Calu3 (cell line): ENCODE results near the gene CNPY3. TPM values are rescaled to one million over a fixed set of nuclear protein-coding genes. Genes with fewer than 3 reads are reported as not detected.

Experiments
- BruUV-seq: library from RNA; stranded (reverse); fragments of 400-500 nt; replicated peaks from 2 replicates; lab custom pipeline; 2021; lab: Mats Ljungman, UMichigan
- CTCF ChIA-PET: fragments of 300-600 bp; sonication (Branson Sonifier 250); formaldehyde crosslinking; loops from one replicate; lab custom pipeline; 2022; ENCODE audit warnings: antibody characterized with exemption; lab: Charles Lee
- DNase-seq: peaks from one replicate; pipeline ENCODE4 v3.0.0; 2022
- H3K27ac Mint-ChIP-seq: one replicate; pipeline ENCODE4 v1.8.0; 2022; ENCODE audit warnings: mixed read lengths; ENCODE audit not compliant: unreplicated experiment
- H3K27me3 Mint-ChIP-seq: one replicate; pipeline ENCODE4 v1.8.0; 2022; ENCODE audit warnings: mixed read lengths; ENCODE audit not compliant: unreplicated experiment
- H3K36me3 Mint-ChIP-seq: one replicate; pipeline ENCODE4 v1.8.0; 2022; ENCODE audit warnings: mild to moderate bottlenecking, moderate library complexity, mixed read lengths; ENCODE audit not compliant: insufficient read depth, unreplicated experiment
- H3K4me1 Mint-ChIP-seq: one replicate; pipeline ENCODE4 v1.8.0; 2022; ENCODE audit warnings: mild to moderate bottlenecking, low read depth, mixed read lengths; ENCODE audit not compliant: unreplicated experiment
- H3K4me3 Mint-ChIP-seq: one replicate; pipeline ENCODE4 v1.8.0; 2022; ENCODE audit warnings: mild to moderate bottlenecking, low read depth, moderate library complexity, mixed read lengths; ENCODE audit not compliant: unreplicated experiment
- H3K9me3 Mint-ChIP-seq: one replicate; pipeline ENCODE4 v1.8.0; 2022; ENCODE audit warnings: low read depth, mixed read lengths; ENCODE audit not compliant: unreplicated experiment
- CTCF ChIP-seq: fragments of 200-600 bp; IDR thresholded peaks from one replicate; pipeline ENCODE4 v1.8.0; 2022; ENCODE audit warnings: antibody characterized with exemption; ENCODE audit not compliant: unreplicated experiment
- intact Hi-C: fragments of 100-400 bp; cut with micrococcal nuclease; formaldehyde crosslinking; loops from one replicate; pipeline ENCODE4 v1.10.0; 2022; ENCODE audit not compliant: unreplicated experiment
- total RNA-seq: library from RNA; stranded (reverse); gene quantifications from 2 replicates; pipeline ENCODE4 v1.2.3, GENCODE V29; 2022

CNPY3 gene
- total RNA-seq, 1 experiment from 2014 or later: 60.7 TPM

- TF ChIP-seq CTCF: no peak
- Mint-ChIP-seq H3K27me3 (no peaks in the 10 kb centered on the region), H3K36me3 (peaks cover 21% of the 10 kb centered on the region), H3K4me3 (no peak overlapping the region), H3K4me1 (peaks cover 18% of the 10 kb centered on the region), H3K9me3 (no peaks in the 10 kb centered on the region), H3K27ac (no peak overlapping the region)
- DNase-seq: no peak
- intact Hi-C loops: no loop called here
- CTCF ChIA-PET: interaction anchor here (0.6 kb wide), 1 partner anchor 49 kb away, joined by 5 read pairs; no protein-coding TSS in a partner anchor
- BruUV-seq: no TSS peak
Measured at GRCh38 chr6:42967228-42967627, 37.9 kb downstream of the CNPY3 start.

- no TSS peak for BruUV-seq
- H3K27me3 Mint-ChIP-seq: no peaks in the 10 kb centered on the region
- intact Hi-C loops: no loop called here
Measured at GRCh38 chr6:42968126-42968701, 38.9 kb downstream of the CNPY3 start.

GRCh38 chr6:42968783-42969182 lies 39.5 kb downstream of the CNPY3 start:
- H3K27ac Mint-ChIP-seq: no peak overlapping the region
- no peaks in the 10 kb centered on the region for H3K27me3 Mint-ChIP-seq
- DNase-seq: no peak
- TF ChIP-seq CTCF: no peak
- H3K36me3 Mint-ChIP-seq: peaks cover 17% of the 10 kb centered on the region
- intact Hi-C loops: no loop called here
- H3K9me3 Mint-ChIP-seq: no peaks in the 10 kb centered on the region
- no peak overlapping the region for H3K4me3 Mint-ChIP-seq
- peaks cover 18% of the 10 kb centered on the region for H3K4me1 Mint-ChIP-seq
- no TSS peak for BruUV-seq
- CTCF ChIA-PET: no interaction called here

More at GRCh38 chr6:42968126-42968701, 38.9 kb downstream of the CNPY3 start:
- H3K4me3 Mint-ChIP-seq: no peak overlapping the region
- no peak overlapping the region for H3K27ac Mint-ChIP-seq
- no peak for TF ChIP-seq CTCF
- H3K9me3 Mint-ChIP-seq: no peaks in the 10 kb centered on the region
- CTCF ChIA-PET: interaction anchor here (0.5 kb wide), 1 partner anchor 284 kb away, joined by 3 read pairs; no protein-coding TSS in a partner anchor
- peaks cover 19% of the 10 kb centered on the region for H3K36me3 Mint-ChIP-seq
- DNase-seq: no peak
- H3K4me1 Mint-ChIP-seq: peaks cover 18% of the 10 kb centered on the region

DNA sequence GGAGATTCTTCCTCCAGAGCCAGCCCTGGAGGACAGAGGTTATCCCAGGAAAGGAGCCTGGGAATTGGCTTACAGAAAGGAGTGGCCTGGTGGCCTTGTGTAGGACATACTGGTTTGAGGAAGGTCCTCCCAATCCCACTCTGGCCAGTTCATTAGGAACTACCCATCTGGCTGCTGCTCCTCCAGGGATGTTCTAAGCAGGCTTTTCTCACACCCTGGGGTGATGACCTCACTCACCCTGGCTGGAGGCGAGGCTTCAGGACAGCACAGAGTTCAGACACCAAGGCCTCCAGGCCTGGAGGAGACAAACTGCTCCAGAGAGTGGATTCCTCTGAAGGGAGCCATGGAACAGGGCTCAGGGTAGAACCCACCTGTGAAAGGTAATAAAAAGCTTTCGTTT lies 40.2 kb downstream of the CNPY3 start:
- Mint-ChIP-seq H3K27ac (no peak overlapping the region), H3K9me3 (no peaks in the 10 kb centered on the region), H3K4me3 (no peak overlapping the region), H3K36me3 (peaks cover 12% of the 10 kb centered on the region), H3K27me3 (no peaks in the 10 kb centered on the region), H3K4me1 (peaks cover 18% of the 10 kb centered on the region)
- intact Hi-C loops: no loop called here
- no peak for DNase-seq
- no TSS peak for BruUV-seq
- TF ChIP-seq CTCF: no peak
- CTCF ChIA-PET: no interaction called here
